ENCODE data around the gene SRR. TPM values are rescaled to one million over a fixed set of nuclear protein-coding genes. Genes with fewer than 3 reads are reported as not detected.
"Not testable (repeated sequence)": the region's sequence is repeated elsewhere in the genome, so short reads cannot be mapped to it uniquely, and the experiment has no call there.

The SRR gene
- total RNA-seq, 1 donor from 2014 or later = 14.4 TPM

DNA sequence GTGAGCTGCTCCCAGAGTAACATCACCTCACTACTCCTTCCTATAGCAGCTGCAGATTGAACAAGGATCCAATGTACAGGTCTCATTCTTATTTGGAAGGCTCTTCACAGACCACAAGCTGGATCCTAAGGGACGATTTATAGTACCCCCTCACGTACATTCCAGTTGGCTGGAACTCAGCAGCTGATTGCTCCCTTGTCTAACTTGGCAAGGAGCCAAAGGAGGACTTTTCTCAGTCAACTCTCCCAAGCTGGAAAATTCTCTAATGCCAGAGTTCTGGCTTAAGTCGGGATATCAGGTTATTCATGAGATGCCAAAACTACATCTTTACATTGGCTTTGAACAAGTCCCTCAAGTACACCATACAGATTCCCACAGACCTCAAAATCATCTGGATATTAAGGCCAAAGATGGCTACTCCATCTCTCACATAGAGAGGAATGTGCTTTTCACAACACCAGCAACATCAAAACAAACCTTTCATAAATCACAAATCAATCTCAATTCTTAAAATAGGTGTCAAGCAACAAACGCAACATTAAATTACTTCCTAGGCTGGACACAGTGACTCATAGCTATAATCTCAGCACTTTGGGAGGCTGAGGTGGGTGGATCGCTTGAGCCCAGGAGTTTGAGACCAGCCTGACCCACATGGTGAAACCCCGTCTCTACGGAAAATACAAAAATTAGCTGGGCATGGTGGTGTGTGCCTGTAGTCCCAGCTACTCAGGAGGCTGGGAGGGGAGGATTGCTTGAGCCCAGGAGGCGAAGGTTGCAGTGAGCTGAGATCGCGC, 39.5 kb upstream of the SRR start:
- Mint-ChIP-seq H3K36me3 (peaks cover 14% of the 10 kb centered on the region), H3K4me3 (no peak overlapping the region), H3K4me1 (ENCODE audit: unreplicated experiment) (peaks cover 9% of the 10 kb centered on the region), H3K27ac (no peak overlapping the region), H3K9me3 (no peaks in the 10 kb centered on the region), H3K27me3 (no peaks in the 10 kb centered on the region)
- TF ChIP-seq, protein P1, sequence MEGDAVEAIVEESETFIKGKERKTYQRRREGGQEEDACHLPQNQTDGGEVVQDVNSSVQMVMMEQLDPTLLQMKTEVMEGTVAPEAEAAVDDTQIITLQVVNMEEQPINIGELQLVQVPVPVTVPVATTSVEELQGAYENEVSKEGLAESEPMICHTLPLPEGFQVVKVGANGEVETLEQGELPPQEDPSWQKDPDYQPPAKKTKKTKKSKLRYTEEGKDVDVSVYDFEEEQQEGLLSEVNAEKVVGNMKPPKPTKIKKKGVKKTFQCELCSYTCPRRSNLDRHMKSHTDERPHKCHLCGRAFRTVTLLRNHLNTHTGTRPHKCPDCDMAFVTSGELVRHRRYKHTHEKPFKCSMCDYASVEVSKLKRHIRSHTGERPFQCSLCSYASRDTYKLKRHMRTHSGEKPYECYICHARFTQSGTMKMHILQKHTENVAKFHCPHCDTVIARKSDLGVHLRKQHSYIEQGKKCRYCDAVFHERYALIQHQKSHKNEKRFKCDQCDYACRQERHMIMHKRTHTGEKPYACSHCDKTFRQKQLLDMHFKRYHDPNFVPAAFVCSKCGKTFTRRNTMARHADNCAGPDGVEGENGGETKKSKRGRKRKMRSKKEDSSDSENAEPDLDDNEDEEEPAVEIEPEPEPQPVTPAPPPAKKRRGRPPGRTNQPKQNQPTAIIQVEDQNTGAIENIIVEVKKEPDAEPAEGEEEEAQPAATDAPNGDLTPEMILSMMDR (conservative IDR thresholded peaks at IDR 0.05) = no peak
- no peak for DNase-seq (ENCODE audit: extremely low spot score, unreplicated experiment)

DNA sequence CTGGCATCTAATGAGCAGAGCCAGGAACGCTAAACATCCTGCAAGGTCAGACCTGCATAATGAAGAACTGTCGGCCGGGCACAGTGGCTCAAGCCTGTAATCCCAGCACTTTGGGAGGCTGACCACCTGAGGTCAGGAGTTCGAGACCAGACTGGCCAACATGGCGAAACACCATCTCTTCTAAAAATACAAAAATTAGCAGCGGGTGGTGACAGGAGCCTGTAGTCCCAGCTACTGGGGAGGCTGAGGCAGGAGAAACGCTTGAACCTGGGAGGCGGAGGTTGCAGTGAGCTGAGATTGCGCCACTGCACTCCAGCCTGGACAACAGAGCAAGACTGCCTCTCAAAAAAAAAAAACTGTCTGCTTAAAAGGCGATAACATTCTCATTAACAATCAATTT, 38.6 kb upstream of the SRR start:
- not testable (repeated sequence) for H3K4me1 Mint-ChIP-seq (ENCODE audit: unreplicated experiment); H3K27ac Mint-ChIP-seq; DNase-seq (ENCODE audit: extremely low spot score, unreplicated experiment); H3K36me3 Mint-ChIP-seq; H3K9me3 Mint-ChIP-seq; H3K27me3 Mint-ChIP-seq; H3K4me3 Mint-ChIP-seq

DNA sequence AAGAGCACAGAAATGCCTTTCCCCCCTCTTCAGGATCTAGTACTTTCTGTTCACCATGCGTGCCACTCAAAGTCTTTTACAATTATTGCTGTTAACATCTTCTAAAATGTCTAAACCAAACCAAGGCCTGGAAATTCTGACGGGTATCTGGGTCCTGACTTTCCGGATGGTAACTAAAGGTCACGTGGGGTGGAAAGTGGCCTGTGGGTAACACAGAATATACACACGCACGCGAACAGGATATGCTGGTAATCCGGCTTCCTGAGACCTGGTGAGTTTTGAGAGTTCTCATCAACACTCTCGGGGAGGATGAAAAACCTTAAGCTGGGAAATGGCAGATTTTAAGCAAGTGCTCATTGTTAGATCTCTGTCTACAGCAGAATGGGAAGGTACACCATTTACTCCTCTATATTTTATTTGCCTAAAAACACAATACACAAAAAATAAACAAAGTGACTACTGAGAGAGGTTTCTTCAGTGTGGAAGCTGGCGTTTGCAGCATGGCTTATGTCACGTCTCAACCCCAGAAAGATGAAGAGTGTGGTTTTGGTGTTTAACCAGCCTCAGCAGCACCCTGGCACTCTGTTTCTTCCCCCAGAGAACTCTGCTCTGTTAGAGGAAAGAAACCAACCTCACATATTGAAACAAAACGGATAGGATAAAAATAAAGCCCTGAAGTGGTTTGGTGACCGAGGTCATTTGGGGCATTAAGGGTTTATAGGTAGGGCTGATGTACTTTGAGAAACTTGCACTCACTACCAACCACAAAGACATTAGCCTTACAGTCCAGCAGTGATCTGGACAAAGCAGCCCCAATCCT, 37.5 kb upstream of the SRR start:
- Mint-ChIP-seq H3K9me3 (no peaks in the 10 kb centered on the region), H3K4me1 (ENCODE audit: unreplicated experiment) (peaks cover 9% of the 10 kb centered on the region), H3K27me3 (no peaks in the 10 kb centered on the region), H3K36me3 (peaks cover 8% of the 10 kb centered on the region), H3K27ac (no peak overlapping the region), H3K4me3 (no peak overlapping the region)
- DNase-seq (ENCODE audit: extremely low spot score, unreplicated experiment) = no peak
- TF ChIP-seq, protein P1 (conservative IDR thresholded peaks at IDR 0.05) = no peak

DNA sequence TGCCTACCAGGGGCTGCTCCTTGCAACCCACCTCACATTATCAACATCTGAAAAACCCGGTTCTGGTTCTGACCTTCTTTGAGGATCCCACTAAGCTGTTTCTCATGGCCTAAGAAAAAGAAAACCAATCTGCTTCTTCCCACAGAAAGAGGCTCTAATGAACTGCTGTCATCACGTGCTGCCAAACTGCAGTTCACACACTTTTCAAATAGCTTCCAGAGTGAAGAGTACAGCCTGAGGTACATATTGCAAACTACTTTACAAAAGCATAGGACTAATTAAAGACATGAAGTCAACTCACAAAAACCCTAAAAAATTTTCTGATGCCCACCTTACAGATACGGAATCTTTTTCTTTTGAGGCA, 36.9 kb upstream of the SRR start:
- no peak overlapping the region for H3K27ac Mint-ChIP-seq

DNA sequence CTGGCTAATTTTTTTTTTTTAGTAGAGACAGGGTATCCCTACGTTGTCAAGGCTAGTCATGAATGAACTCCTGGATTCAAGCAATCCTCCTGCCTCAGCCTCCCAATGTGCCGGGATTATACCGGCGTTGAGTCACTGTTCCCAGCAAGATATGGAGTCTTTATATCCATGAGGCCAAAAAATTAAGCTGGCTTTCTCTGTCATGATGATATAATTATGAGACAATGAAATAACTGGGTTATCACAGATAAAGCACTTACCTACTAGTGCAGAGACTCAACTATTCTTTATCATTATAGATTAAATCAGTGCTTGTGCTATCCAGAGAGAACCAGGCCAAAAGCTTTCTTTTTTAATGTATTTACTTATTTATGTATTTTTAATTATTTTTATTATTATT, 36.4 kb upstream of the SRR start:
- H3K4me3 Mint-ChIP-seq = no peak overlapping the region
- TF ChIP-seq, protein P1 (conservative IDR thresholded peaks at IDR 0.05) = no peak
- DNase-seq (ENCODE audit: extremely low spot score, unreplicated experiment) = no peak
- no peaks in the 10 kb centered on the region for H3K36me3 Mint-ChIP-seq
- peaks cover 9% of the 10 kb centered on the region for H3K4me1 Mint-ChIP-seq (ENCODE audit: unreplicated experiment)
- H3K9me3 Mint-ChIP-seq = no peaks in the 10 kb centered on the region
- H3K27ac Mint-ChIP-seq = no peak overlapping the region
- no peaks in the 10 kb centered on the region for H3K27me3 Mint-ChIP-seq

More for the DNA sequence above, 36.9 kb upstream of the SRR start:
- TF ChIP-seq, protein P1 (conservative IDR thresholded peaks at IDR 0.05) = no peak
- H3K9me3 Mint-ChIP-seq = no peaks in the 10 kb centered on the region
- no peak overlapping the region for H3K4me3 Mint-ChIP-seq
- peaks cover 9% of the 10 kb centered on the region for H3K4me1 Mint-ChIP-seq (ENCODE audit: unreplicated experiment)
- peaks cover 2% of the 10 kb centered on the region for H3K36me3 Mint-ChIP-seq
- DNase-seq (ENCODE audit: extremely low spot score, unreplicated experiment) = no peak
- H3K27me3 Mint-ChIP-seq = no peaks in the 10 kb centered on the region
